Tibial nerve (tissue), 4 donors: ENCODE results near the gene DHCR7. TPM values are rescaled to one million over a fixed set of nuclear protein-coding genes. Genes with fewer than 3 reads are reported as not detected.

Experiments used
- DNase-seq, 2 donors: peaks; one replicate each; pipeline ENCODE4 v3.0.0-alpha.2; 2019; ENCODE audit warnings: low spot score in 2 of 2
- H3K27ac ChIP-seq, 4 donors: fragments of 200-600 bp; sonication (generic) in 3 of 4; one replicate each; pipeline ENCODE4 v1.5.1; 2017 to 2019; ENCODE audit warnings: mild to moderate bottlenecking in 1 of 4
- H3K27me3 ChIP-seq, 2 donors: fragments of 200-600 bp; sonication (generic) in 1 of 2; one replicate each; pipeline versions ENCODE4 v1.5.1 to v1.6.0; 2017 to 2019
- H3K36me3 ChIP-seq, 3 donors: fragments of 200-600 bp; sonication (generic); one replicate each; pipeline ENCODE4 v1.5.1; 2018 to 2019
- H3K4me1 ChIP-seq, 4 donors: fragments of 200-600 bp; sonication (generic) in 3 of 4; one replicate each; pipeline ENCODE4 v1.5.1; 2017 to 2019
- H3K4me3 ChIP-seq, 4 donors: fragments of 200-600 bp; sonication (generic) in 3 of 4; one replicate each; pipeline ENCODE4 v1.5.1; 2017 to 2019; ENCODE audit warnings: mild to moderate bottlenecking in 1 of 4, moderate library complexity in 1 of 4
- H3K9me3 ChIP-seq, 4 donors: fragments of 200-600 bp; sonication (generic) in 3 of 4; one replicate each; pipeline ENCODE4 v1.5.1; 2017 to 2019
- CTCF ChIP-seq, 5 experiments: fragments of 200-600 bp in 3 of 5; fragments of 450-650 bp in 2 of 5; sonication (generic) in 3 of 5; IDR thresholded peaks; one replicate each; pipeline ENCODE4 v1.5.1; 2016 to 2019; ENCODE audit warnings: antibody characterized with exemption in 5 of 5, mild to moderate bottlenecking in 3 of 5, moderate library complexity in 2 of 5
- EP300 ChIP-seq, 2 donors: sonication (generic); formaldehyde crosslinking; IDR thresholded peaks; one replicate each; pipeline ENCODE4 v1.6.1; 2017; ENCODE audit warnings: antibody characterized with exemption in 2 of 2, mild to moderate bottlenecking in 1 of 2
- POLR2A ChIP-seq, 2 donors: fragments of 450-650 bp; IDR thresholded peaks; one replicate each; pipeline ENCODE4 v1.6.1; 2017; ENCODE audit warnings: antibody characterized with exemption in 2 of 2, mild to moderate bottlenecking in 2 of 2, moderate library complexity in 2 of 2
- WGBS, 2 donors: methylation state at CpG; one replicate each; pipeline ENCODE4 v1.1.5; 2018; 5-methylcytosine and 5-hydroxymethylcytosine counted together
- total RNA-seq, 4 donors: library from RNA; depleted of rRNA; stranded (reverse); fragments of >200 nt; gene quantifications; one replicate each; pipeline ENCODE4 v1.1.0, GENCODE V29; 2016

DHCR7 gene
- total RNA-seq, 4 donors from 2014 or later, result 10.3 to 17.3 (median 14.8) TPM

- 90 to 95% methylated on average over 9 to 13 of the region's 13 CpGs for WGBS, 2 donors
- Histone ChIP-seq H3K9me3 (no peaks in the 10 kb centered on the region), H3K4me1 (no peaks in the 10 kb centered on the region), H3K36me3 (peaks cover 4 to 99% (median 32%) of the 10 kb centered on the region in 3 donors), H3K4me3 (no peak overlapping the region), H3K27ac (no peak overlapping the region), H3K27me3 (no peaks in the 10 kb centered on the region)
- no peak for DNase-seq
- no peak for TF ChIP-seq CTCF (IDR thresholded peaks at IDR 0.05)
- TF ChIP-seq POLR2A (IDR thresholded peaks at IDR 0.05), result no peak
- TF ChIP-seq EP300 (IDR thresholded peaks at IDR 0.05), result no peak
Measured at GRCh38 chr11:71482746-71483364, 34.7 kb upstream of the DHCR7 start.

- no peaks in the 10 kb centered on the region for H3K27me3 ChIP-seq
- H3K27ac ChIP-seq, result no peak overlapping the region
- H3K36me3 ChIP-seq, result peaks cover 4 to 100% (median 38%) of the 10 kb centered on the region in 3 donors
- H3K4me1 ChIP-seq, result no peaks in the 10 kb centered on the region
- no peak for DNase-seq
- no peak overlapping the region for H3K4me3 ChIP-seq
- TF ChIP-seq EP300 (IDR thresholded peaks at IDR 0.05) (no peak), POLR2A (IDR thresholded peaks at IDR 0.05) (no peak), CTCF (IDR thresholded peaks at IDR 0.05) (no peak)
- no peaks in the 10 kb centered on the region for H3K9me3 ChIP-seq
- 93 to 97% methylated on average over 11 to 12 of the region's 18 CpGs for whole genome bisulfite sequencing, 2 donors
Measured at GRCh38 chr11:71482216-71482615, 34.0 kb upstream of the DHCR7 start.

GRCh38 chr11:71481101-71481960 is 33.1 kb upstream of the DHCR7 start:
- H3K4me3 ChIP-seq, result no peak overlapping the region
- WGBS, 2 donors, result 86% methylated on average over 20 to 24 of the region's 24 CpGs
- peaks cover 4 to 100% (median 44%) of the 10 kb centered on the region in 3 donors for H3K36me3 ChIP-seq
- H3K4me1 ChIP-seq, result no peaks in the 10 kb centered on the region
- H3K27me3 ChIP-seq, result no peaks in the 10 kb centered on the region
- H3K9me3 ChIP-seq, result no peaks in the 10 kb centered on the region
- DNase-seq, result no peak
- TF ChIP-seq EP300 (IDR thresholded peaks at IDR 0.05), result no peak
- TF ChIP-seq POLR2A (IDR thresholded peaks at IDR 0.05), result no peak
- no peak overlapping the region for H3K27ac ChIP-seq

- Histone ChIP-seq H3K4me3 (no peak overlapping the region), H3K27me3 (no peaks in the 10 kb centered on the region), H3K27ac (no peak overlapping the region), H3K9me3 (no peaks in the 10 kb centered on the region), H3K4me1 (no peaks in the 10 kb centered on the region), H3K36me3 (peaks cover 2 to 100% (median 51%) of the 10 kb centered on the region in 3 donors)
- TF ChIP-seq POLR2A (IDR thresholded peaks at IDR 0.05), result no peak
- TF ChIP-seq CTCF (IDR thresholded peaks at IDR 0.05), result no peak
- TF ChIP-seq EP300 (IDR thresholded peaks at IDR 0.05), result no peak
- DNase-seq, result no peak
- WGBS, 2 donors, result 95 to 98% methylated on average over 11 of the region's 11 CpGs
Measured at GRCh38 chr11:71478528-71478840, 30.3 kb upstream of the DHCR7 start.

- Histone ChIP-seq H3K27me3 (no peaks in the 10 kb centered on the region), H3K4me3 (no peak overlapping the region), H3K36me3 (peaks cover 2 to 100% (median 50%) of the 10 kb centered on the region in 3 donors), H3K4me1 (no peaks in the 10 kb centered on the region), H3K27ac (no peak overlapping the region), H3K9me3 (no peaks in the 10 kb centered on the region)
- TF ChIP-seq EP300 (IDR thresholded peaks at IDR 0.05) (no peak), CTCF (IDR thresholded peaks at IDR 0.05) (no peak), POLR2A (IDR thresholded peaks at IDR 0.05) (no peak)
- 75 to 78% methylated on average over 24 to 25 of the region's 25 CpGs for WGBS, 2 donors
- no peak for DNase-seq
Measured at GRCh38 chr11:71477641-71478527, 29.7 kb upstream of the DHCR7 start.
